NCI-H526 treated with DMSO at 0.1 percent for 48 hours (cell line): ENCODE results near the gene ABCF3.
"Not testable (repeated sequence)": the region's sequence is repeated elsewhere in the genome, so short reads cannot be mapped to it uniquely, and the experiment has no call there.

ENCODE experiments used
- DNase-seq: peaks from one replicate; lab custom pipeline; 2025; lab: John Stamatoyannopoulos, UW

ABCF3 gene

DNA sequence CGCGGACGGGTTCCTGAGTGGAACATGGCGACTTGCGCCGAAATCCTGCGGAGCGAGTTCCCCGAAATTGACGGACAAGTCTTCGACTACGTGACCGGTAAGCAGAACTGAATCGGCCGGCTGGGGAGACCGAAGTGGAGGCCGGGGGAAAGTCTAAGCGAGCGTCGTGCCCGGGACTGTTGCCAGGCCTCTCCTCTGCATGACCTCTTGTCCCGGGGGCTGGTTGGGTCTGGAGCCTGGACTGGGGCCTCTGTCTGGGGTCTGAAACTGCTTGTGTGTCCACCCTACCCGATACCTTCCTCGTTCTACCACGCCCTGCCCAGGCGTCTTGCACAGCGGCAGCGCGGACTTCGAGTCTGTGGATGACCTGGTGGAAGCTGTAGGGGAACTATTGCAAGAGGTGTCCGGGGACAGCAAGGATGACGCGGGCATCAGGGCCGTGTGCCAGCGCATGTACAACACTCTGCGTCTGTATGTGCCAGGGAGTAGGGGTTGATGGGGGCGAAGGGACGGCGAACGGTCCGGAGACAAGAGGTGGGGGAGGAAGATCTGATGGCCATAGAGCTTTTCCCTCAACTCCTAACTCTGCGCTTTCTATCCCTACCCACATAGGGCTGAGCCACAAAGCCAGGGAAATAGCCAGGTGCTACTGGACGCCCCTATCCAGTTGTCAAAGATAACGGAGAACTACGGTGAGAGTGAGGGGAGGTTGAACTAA is at the start of gene ABCF3:
Gene ABCF3 (plus strand): TSS at position 16 of the 718 bp plus-strand sequence. CDS start 9 bp downstream, at position 25.
- no peak for DNase-seq

GRCh38 chr3:184140436-184140835 is 45.6 kb upstream of the ABCF3 start:
- no peak for DNase-seq

DNA sequence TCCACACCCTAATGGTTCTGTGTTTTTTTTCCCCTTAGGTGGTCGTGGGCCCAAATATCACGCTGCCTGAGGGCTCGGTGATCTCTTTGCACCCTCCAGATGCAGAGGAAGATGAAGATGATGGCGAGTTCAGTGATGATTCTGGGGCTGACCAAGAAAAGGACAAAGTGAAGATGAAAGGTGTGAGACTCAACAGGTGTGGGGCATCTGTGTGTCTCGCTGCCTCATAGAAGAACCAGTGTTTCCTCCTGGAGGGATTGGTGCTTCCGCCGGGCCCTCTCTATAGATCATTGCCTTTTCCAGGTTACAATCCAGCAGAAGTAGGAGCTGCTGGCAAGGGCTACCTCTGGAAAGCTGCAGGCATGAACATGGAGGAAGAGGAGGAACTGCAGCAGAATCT is 43.8 kb upstream of the ABCF3 start:
- no peak for DNase-seq

DNA sequence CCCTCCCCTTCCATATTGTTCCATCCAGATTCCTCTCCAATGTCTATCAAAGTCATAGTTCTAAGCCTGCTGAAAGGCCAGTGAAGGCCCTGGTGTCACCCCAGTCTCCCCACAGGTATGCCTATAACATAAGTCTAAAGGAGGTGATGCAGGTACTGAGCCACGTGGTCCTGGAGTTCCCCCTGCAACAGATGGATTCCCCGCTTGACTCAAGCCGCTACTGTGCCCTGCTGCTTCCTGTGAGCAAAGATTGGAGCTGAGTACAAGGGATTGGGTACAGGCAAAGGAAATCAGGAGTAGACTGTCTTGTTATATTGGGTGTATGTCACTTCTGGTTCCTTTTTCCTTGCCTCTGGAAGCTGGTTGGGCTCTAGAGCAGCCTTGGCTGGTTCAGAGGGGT is 42.7 kb upstream of the ABCF3 start:
- no peak for DNase-seq

- no peak for DNase-seq
Observed at GRCh38 chr3:184144505-184144904, 41.5 kb upstream of the ABCF3 start.

- DNase-seq, result peak; percentile 58
Observed at GRCh38 chr3:184145111-184145524, 40.9 kb upstream of the ABCF3 start.

DNA sequence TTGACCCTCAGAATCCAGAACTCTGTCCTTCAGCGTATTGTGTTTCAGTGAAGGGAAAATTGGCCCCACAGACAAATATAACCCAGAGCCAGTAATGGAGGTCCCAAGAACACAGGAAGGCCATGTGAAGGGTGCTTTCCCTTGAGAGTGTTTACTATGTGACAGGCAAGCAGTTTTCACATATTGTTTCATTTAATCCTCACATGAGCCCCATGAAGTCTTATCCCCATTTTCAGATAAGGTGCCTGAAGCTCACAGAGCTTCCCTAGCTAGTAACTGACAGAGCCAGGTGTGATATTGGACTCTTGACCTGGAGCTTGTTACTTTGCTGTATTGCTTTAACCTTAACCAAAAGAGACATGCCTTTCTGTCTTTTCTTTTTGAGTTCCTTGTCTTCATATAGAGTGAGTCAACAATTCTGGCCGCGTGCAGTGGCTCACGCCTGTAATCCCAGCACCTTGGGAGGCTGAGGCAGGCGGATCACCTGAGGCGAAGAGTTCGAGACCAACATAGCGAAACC is 40.2 kb upstream of the ABCF3 start:
- DNase-seq, result no peak

DNA sequence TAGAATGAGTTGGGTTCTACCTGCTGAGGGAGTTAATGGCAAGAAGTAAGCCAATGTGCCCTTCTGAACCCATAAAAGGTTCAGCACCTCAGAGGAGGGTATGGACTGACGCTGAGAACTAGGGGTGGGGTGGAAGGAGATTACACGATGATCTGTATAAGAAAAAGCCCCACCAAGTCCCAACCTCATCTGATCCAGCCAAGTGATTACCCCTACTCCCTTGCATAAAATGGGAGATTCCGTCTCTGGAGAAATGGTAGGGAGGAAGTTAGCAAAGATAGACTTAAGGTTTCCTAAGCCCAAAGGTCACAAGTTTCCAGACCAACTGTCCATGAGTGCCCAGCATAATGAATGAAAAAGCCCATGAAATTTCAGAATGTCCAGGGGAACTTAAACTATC is 37.9 kb upstream of the ABCF3 start:
- no peak for DNase-seq

GRCh38 chr3:184149123-184149522 is 36.9 kb upstream of the ABCF3 start:
- DNase-seq, result no peak

GRCh38 chr3:184149770-184150169 is 36.2 kb upstream of the ABCF3 start:
- DNase-seq, result not testable (repeated sequence)

DNA sequence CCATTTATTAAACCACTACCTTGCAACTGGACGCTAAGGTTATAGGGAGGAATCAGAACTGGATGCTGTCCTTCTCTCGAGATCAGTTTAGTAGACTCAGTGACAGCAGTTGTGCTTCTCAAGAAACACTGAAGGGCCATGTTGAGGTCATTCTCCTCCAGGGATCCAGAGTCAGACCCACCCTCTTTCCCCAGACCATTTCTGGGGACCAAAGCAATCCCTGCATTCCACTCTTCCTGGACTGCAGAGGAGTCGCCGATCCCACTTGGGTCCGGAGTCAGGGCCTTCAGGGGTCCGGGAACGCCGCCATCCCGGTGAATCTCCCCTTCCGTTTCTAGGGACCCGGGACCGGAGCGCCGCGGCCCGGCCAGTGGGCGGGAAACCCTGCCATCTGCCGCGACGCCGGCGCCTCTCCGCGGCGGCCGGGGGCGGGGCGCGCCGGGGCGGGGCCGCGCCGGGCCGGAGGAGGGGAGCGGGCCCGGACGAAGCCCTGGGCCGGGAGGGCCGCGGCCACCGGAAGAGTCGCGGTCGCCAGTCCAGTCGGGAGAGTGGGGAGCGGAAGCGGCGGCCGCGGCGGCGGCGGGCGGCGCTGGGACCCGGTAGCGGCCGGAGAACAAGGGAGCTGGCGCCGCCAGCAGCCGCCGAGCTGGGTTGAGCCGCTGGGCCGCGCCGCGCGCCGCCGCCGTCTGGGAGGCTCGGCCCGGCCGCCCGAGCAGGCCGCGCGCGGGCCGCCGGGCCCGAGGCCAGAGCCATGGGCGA is 30.9 kb upstream of the ABCF3 start, which contains the start of gene DVL3:
Gene DVL3 (plus strand): TSS at position 493 of the 759 bp plus-strand sequence. CDS start 259 bp downstream, at position 752.
- DNase-seq, result peak; percentile 32

- peak; percentile 10 for DNase-seq
Observed at GRCh38 chr3:184155644-184156521, 30.1 kb upstream of the ABCF3 start.

- no peak for DNase-seq
Observed at GRCh38 chr3:184156522-184156955, 29.5 kb upstream of the ABCF3 start.

GRCh38 chr3:184157206-184157605 is 28.8 kb upstream of the ABCF3 start:
- no peak for DNase-seq

GRCh38 chr3:184158404-184158803 is 27.6 kb upstream of the ABCF3 start:
- no peak for DNase-seq

GRCh38 chr3:184160456-184160855 is 25.5 kb upstream of the ABCF3 start:
- DNase-seq, result no peak

DNA sequence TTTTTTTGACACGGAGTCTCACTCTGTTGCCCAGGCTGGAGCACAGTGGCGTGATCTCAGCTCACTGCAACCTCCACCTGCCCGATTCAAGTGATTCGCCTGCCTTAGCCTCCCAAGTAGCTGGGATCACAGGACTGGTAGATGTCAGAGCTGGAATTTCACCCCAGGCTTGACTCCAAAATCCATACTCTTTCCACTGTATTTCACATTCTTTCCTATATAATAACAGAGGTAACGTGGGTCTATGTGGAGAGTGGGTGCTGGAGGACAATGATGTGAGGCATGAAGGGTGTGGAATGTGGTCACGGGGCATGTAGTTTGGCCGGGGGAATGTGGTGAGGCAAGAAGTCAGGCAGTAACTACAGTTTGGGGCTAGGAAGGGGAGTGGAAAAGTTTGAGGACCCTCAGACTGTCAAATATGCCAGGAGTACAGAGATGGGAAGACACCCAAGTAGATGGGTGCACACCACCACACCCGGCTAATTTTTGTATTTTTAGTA is 23.4 kb upstream of the ABCF3 start:
- not testable (repeated sequence) for DNase-seq

GRCh38 chr3:184164648-184165330 is 21.2 kb upstream of the ABCF3 start:
- DNase-seq, result no peak

GRCh38 chr3:184165543-184165942 is 20.5 kb upstream of the ABCF3 start:
- DNase-seq, result no peak

- no peak for DNase-seq
Observed at GRCh38 chr3:184166671-184167070, 19.3 kb upstream of the ABCF3 start.

DNA sequence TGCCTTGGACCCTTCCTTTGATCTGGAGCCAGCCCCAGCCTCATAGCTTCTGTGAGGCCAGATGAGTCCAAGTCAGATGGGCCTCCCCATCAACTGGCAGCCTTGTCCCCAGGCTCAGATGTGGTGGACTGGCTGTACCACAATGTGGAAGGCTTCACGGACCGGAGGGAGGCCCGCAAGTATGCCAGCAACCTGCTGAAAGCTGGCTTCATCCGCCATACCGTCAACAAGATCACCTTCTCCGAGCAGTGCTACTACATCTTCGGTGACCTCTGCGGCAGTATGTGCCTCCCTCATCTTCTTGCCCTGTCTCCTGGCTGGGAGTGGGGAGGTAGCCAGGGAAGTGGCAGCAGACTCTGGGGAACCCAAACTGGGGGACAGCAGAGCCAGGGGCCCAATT is 18.2 kb upstream of the ABCF3 start:
- DNase-seq, result no peak
